H9 (cell line): ENCODE data around the gene DMAC2. TPM values are rescaled to one million over a fixed set of nuclear protein-coding genes. Genes with fewer than 3 reads are reported as not detected.

ENCODE experiments used
- DNase-seq: peaks from one replicate; pipeline ENCODE4 v3.0.0-alpha.2; 2017
- H2AFZ ChIP-seq: one replicate; pipeline ENCODE4 v1.6.1; 2013; ENCODE audit warnings: mild to moderate bottlenecking, low read length, control low read depth, moderate library complexity
- H2AK5ac ChIP-seq: 2 replicates; pipeline ENCODE4 v1.6.1; 2013; ENCODE audit warnings: low read length, control low read depth, mixed read lengths; ENCODE audit not compliant: insufficient read length
- H2BK120ac ChIP-seq: one replicate; pipeline ENCODE4 v1.6.1; 2013; ENCODE audit warnings: low read depth, mild to moderate bottlenecking, low read length, control low read depth, inconsistent platforms; ENCODE audit not compliant: poor library complexity, severe bottlenecking
- H2BK12ac ChIP-seq: 2 replicates; pipeline ENCODE4 v1.6.1; 2013; ENCODE audit warnings: low read length, control low read depth, mixed read lengths, low read depth; ENCODE audit not compliant: insufficient read length
- H2BK15ac ChIP-seq: 2 replicates; pipeline ENCODE4 v1.6.1; 2013; ENCODE audit warnings: low read depth, low read length, control low read depth
- H2BK20ac ChIP-seq: one replicate; pipeline ENCODE4 v1.6.1; 2013; ENCODE audit warnings: low read depth, mild to moderate bottlenecking, low read length, control low read depth, inconsistent platforms; ENCODE audit not compliant: poor library complexity, severe bottlenecking
- H2BK5ac ChIP-seq: 2 replicates; pipeline ENCODE4 v1.6.1; 2013; ENCODE audit warnings: low read length, control low read depth, mixed read lengths; ENCODE audit not compliant: insufficient read length
- H3K14ac ChIP-seq: 2 replicates; pipeline ENCODE4 v1.6.1; 2013; ENCODE audit warnings: low read length, control low read depth; ENCODE audit not compliant: insufficient read depth
- H3K18ac ChIP-seq: 2 replicates; pipeline ENCODE4 v1.6.1; 2013; ENCODE audit warnings: low read depth, mild to moderate bottlenecking, mixed read lengths, low read length, control low read depth; ENCODE audit not compliant: insufficient read length
- H3K23ac ChIP-seq: 2 replicates; pipeline ENCODE4 v1.6.1; 2013; ENCODE audit warnings: low read length, control low read depth, mixed read lengths, low read depth; ENCODE audit not compliant: insufficient read length
- H3K23me2 ChIP-seq: 2 replicates; pipeline ENCODE4 v1.6.1; 2013; ENCODE audit warnings: low read depth, mild to moderate bottlenecking, mixed read lengths, low read length, control low read depth; ENCODE audit not compliant: insufficient read length, poor library complexity, severe bottlenecking
- H3K27ac ChIP-seq: 2 replicates; pipeline ENCODE4 v1.5.1; 2013; ENCODE audit warnings: low read length, control low read depth, mixed read lengths, low read depth; ENCODE audit not compliant: insufficient read length
- H3K27me3 ChIP-seq: 2 replicates; pipeline ENCODE4 v1.6.1; 2013; ENCODE audit warnings: low read length, control low read depth, inconsistent platforms; ENCODE audit not compliant: insufficient read depth
- H3K4ac ChIP-seq: 2 replicates; pipeline ENCODE4 v1.6.1; 2013; ENCODE audit warnings: low read depth, mild to moderate bottlenecking, control low read depth, inconsistent platforms, low read length, moderate library complexity
- H3K4me1 ChIP-seq: 2 replicates; pipeline ENCODE4 v1.6.1; 2013; ENCODE audit warnings: low read length, control low read depth, inconsistent platforms; ENCODE audit not compliant: insufficient read depth
- H3K4me2 ChIP-seq: 2 replicates; pipeline ENCODE4 v1.6.1; 2013; ENCODE audit warnings: low read length, control low read depth, mixed read lengths; ENCODE audit not compliant: insufficient read length, insufficient read depth
- H3K56ac ChIP-seq: 2 replicates; pipeline ENCODE4 v1.6.1; 2013; ENCODE audit warnings: low read depth, mild to moderate bottlenecking, mixed read lengths, low read length, control low read depth; ENCODE audit not compliant: insufficient read length
- H3K79me1 ChIP-seq: 2 replicates; pipeline ENCODE4 v1.6.1; 2013; ENCODE audit warnings: low read depth, mild to moderate bottlenecking, moderate library complexity, low read length, control low read depth, inconsistent platforms; ENCODE audit not compliant: insufficient read depth, poor library complexity, severe bottlenecking
- H3K79me2 ChIP-seq: 2 replicates; pipeline ENCODE4 v1.6.1; 2013; ENCODE audit warnings: low read length, control low read depth, inconsistent platforms; ENCODE audit not compliant: insufficient read depth
- H3K9ac ChIP-seq: 2 replicates; pipeline ENCODE4 v1.6.1; 2013; ENCODE audit warnings: low read length, control low read depth, mixed read lengths; ENCODE audit not compliant: insufficient read length; ENCODE audit errors: extremely low read depth
- H3K9me3 ChIP-seq: one replicate; pipeline ENCODE4 v1.6.1; 2013; ENCODE audit warnings: low read depth, low read length, inconsistent platforms; ENCODE audit not compliant: control insufficient read depth
- H3T11ph ChIP-seq: one replicate; pipeline ENCODE4 v1.6.1; 2013; ENCODE audit warnings: mild to moderate bottlenecking, low read length, control low read depth, inconsistent platforms
- H4K20me1 ChIP-seq: one replicate; pipeline ENCODE4 v1.6.1; 2013; ENCODE audit not compliant: control insufficient read depth, insufficient read length, insufficient read depth
- H4K5ac ChIP-seq: 2 replicates; pipeline ENCODE4 v1.6.1; 2013; ENCODE audit warnings: low read depth, mild to moderate bottlenecking, mixed read lengths, low read length, control low read depth; ENCODE audit not compliant: insufficient read length
- H4K8ac ChIP-seq: replicated peaks from 2 replicates; pipeline ENCODE4 v1.6.1; 2013; ENCODE audit warnings: low read length, control low read depth, mixed read lengths, low read depth; ENCODE audit not compliant: insufficient read length
- H4K91ac ChIP-seq: 2 replicates; pipeline ENCODE4 v1.6.1; 2013; ENCODE audit warnings: low read depth, mild to moderate bottlenecking, moderate library complexity, mixed read lengths, low read length, control low read depth; ENCODE audit not compliant: insufficient read length
- H3K27ac Mint-ChIP-seq, 3 experiments: 2 replicates in 2 of 3; 3 replicates in 1 of 3; pipeline ENCODE4 v1.8.0; 2020 to 2021; ENCODE audit warnings: mixed read lengths in 3 of 3, mild to moderate bottlenecking in 1 of 3, moderate library complexity in 1 of 3
- H3K27me3 Mint-ChIP-seq: 2 replicates; pipeline ENCODE4 v1.8.0; 2021; ENCODE audit warnings: low read depth, mild to moderate bottlenecking, moderate library complexity, mixed read lengths
- H3K36me3 Mint-ChIP-seq, 3 experiments: 2 replicates in 2 of 3; 3 replicates in 1 of 3; pipeline ENCODE4 v1.8.0; 2020 to 2021; ENCODE audit warnings: low read depth in 3 of 3, mixed read lengths in 3 of 3; ENCODE audit not compliant: insufficient read depth in 1 of 3
- H3K4me1 Mint-ChIP-seq, 2 experiments: 2 replicates each; pipeline ENCODE4 v1.8.0; 2020; ENCODE audit warnings: mixed read lengths in 2 of 2
- H3K4me3 Mint-ChIP-seq, 2 experiments: 2 replicates in 1 of 2; 3 replicates in 1 of 2; pipeline ENCODE4 v1.8.0; 2020 to 2021; ENCODE audit warnings: mild to moderate bottlenecking in 2 of 2, mixed read lengths in 2 of 2, moderate library complexity in 1 of 2
- H3K9me3 Mint-ChIP-seq, 2 experiments: 2 replicates in 1 of 2; 3 replicates in 1 of 2; pipeline ENCODE4 v1.8.0; 2020; ENCODE audit warnings: mild to moderate bottlenecking in 2 of 2, mixed read lengths in 2 of 2, moderate library complexity in 1 of 2
- CTCF ChIP-seq: fragments of 200-600 bp; sonication (generic); conservative IDR thresholded peaks from 3 replicates; pipeline ENCODE4 v1.8.0; 2021; ENCODE audit warnings: antibody characterized with exemption, mild to moderate bottlenecking
- WGBS: extraction: QIAGEN DNeasy Blood & Tissue Kit; methylation state at CpG from one replicate; pipeline ENCODE4 v1.1.7; 2013; ENCODE audit warnings: missing lambda C conversion rate, low lambda C conversion rate, mixed read lengths; ENCODE audit not compliant: insufficient read length; ENCODE audit errors: extremely low coverage; 5-methylcytosine and 5-hydroxymethylcytosine counted together
- total RNA-seq: library from RNA; stranded (reverse); gene quantifications from 2 replicates; pipeline ENCODE4 v1.2.1, GENCODE V29; 2021

Gene DMAC2
- total RNA-seq, 1 experiment from 2014 or later: 70.5 TPM

GRCh38 chr19:41441321-41441945 is 1.7 kb upstream of the DMAC2 start:
- no peak overlapping the region for H4K5ac ChIP-seq
- no peak overlapping the region for H2BK12ac ChIP-seq
- no peak overlapping the region for H2AFZ ChIP-seq
- H2BK5ac ChIP-seq: no peak overlapping the region
- H2AK5ac ChIP-seq: no peak overlapping the region
- no peak overlapping the region for H2BK15ac ChIP-seq
- no peak overlapping the region for H2BK20ac ChIP-seq
- H3K23me2 ChIP-seq: no peaks in the 10 kb centered on the region
- peaks cover 3% of the 10 kb centered on the region for H3K79me1 ChIP-seq
- peaks cover 6 to 10% (median 9%) of the 10 kb centered on the region in 3 experiments for H3K36me3 Mint-ChIP-seq
- no CpG with 5 or more reads among the region's 15 CpGs for WGBS
- H3K27ac ChIP-seq: no peak overlapping the region
- DNase-seq: no peak
- no peak overlapping the region for H3K4ac ChIP-seq
- H4K20me1 ChIP-seq: no peaks in the 10 kb centered on the region
- TF ChIP-seq CTCF: no peak
- peaks cover 12% of the 10 kb centered on the region for H3K27me3 Mint-ChIP-seq
- H3K27me3 ChIP-seq: no peaks in the 10 kb centered on the region
- H3K4me2 ChIP-seq: no peak overlapping the region
- peaks cover 0 to 5% of the 10 kb centered on the region in 2 experiments; a peak in 1 of 5 replicates for H3K9me3 Mint-ChIP-seq
- H3K18ac ChIP-seq: no peak overlapping the region
- H3T11ph ChIP-seq: no peak overlapping the region
- no peak overlapping the region for H3K56ac ChIP-seq
- H3K9ac ChIP-seq: no peak overlapping the region
- H3K9me3 ChIP-seq: no peaks in the 10 kb centered on the region
- no peaks in the 10 kb centered on the region; the same call in 1 of the 2 replicates for H3K4me1 ChIP-seq
- H4K8ac ChIP-seq: no peak overlapping the region
- no peak overlapping the region for H3K23ac ChIP-seq
- H4K91ac ChIP-seq: no peak overlapping the region
- no peak overlapping the region for H2BK120ac ChIP-seq
- H3K14ac ChIP-seq: no peak overlapping the region
- no peak overlapping the region for H3K27ac Mint-ChIP-seq
- H3K4me1 Mint-ChIP-seq: peaks cover 0 to 4% of the 10 kb centered on the region in 2 experiments; a peak in 1 of 4 replicates
- H3K79me2 ChIP-seq: no peaks in the 10 kb centered on the region
- H3K4me3 Mint-ChIP-seq: no peak overlapping the region
